ENCODE measurements around the gene KCND3.

DNA sequence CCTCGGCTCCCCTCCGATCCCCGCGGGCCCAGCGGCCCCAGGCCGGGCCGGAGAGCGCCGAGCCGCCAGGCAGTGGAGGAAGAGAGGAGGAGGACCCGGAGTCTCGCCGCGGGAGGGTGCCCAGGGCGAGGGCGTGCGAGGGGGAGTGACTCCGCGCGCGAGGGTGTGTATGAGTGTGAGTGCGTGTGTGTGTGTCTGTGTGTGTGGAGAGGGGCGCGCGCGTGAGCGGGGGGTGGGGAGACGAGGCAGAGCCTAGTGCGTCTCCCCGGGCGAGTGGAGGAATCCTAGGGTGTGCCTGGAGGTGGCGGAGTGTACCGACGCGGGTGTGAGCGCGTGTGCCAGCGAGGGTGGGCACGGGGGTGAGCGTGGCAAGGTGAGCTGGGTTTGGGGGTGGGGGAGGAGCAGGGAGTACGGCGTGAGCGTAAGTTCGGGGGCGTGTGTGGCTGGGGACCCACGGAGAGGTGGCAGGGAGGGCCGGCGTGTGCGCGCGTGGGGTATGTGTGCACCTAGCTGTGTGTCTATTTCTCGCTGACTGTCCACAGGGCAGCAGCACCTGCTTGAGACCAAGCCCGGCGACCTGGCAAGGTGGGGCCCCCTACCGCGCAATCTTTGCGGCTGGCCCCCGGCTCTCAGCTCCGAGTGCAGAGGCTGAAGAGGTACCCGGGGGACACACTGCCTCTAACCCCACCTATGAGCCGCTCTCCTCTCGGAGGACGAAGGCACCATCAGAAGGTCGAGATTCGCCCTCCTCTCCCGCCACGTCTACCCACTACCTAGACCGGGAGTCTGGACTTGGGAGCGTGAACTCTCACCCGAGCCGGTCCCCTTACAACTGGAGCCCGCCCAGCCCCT lies 784 bp upstream of the KCND3 start:
- TF ChIP-seq, protein P1, sequence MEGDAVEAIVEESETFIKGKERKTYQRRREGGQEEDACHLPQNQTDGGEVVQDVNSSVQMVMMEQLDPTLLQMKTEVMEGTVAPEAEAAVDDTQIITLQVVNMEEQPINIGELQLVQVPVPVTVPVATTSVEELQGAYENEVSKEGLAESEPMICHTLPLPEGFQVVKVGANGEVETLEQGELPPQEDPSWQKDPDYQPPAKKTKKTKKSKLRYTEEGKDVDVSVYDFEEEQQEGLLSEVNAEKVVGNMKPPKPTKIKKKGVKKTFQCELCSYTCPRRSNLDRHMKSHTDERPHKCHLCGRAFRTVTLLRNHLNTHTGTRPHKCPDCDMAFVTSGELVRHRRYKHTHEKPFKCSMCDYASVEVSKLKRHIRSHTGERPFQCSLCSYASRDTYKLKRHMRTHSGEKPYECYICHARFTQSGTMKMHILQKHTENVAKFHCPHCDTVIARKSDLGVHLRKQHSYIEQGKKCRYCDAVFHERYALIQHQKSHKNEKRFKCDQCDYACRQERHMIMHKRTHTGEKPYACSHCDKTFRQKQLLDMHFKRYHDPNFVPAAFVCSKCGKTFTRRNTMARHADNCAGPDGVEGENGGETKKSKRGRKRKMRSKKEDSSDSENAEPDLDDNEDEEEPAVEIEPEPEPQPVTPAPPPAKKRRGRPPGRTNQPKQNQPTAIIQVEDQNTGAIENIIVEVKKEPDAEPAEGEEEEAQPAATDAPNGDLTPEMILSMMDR (IDR thresholded peaks at IDR 0.05), result no peak
- TF ChIP-seq POLR2A (IDR thresholded peaks at IDR 0.05), result no peak
